NCI-H2029 (cell line): ENCODE results near the gene UBL4A.

Experiments used
- DNase-seq: peaks from one replicate; lab custom pipeline; 2025; lab: John Stamatoyannopoulos, UW

UBL4A gene

DNA sequence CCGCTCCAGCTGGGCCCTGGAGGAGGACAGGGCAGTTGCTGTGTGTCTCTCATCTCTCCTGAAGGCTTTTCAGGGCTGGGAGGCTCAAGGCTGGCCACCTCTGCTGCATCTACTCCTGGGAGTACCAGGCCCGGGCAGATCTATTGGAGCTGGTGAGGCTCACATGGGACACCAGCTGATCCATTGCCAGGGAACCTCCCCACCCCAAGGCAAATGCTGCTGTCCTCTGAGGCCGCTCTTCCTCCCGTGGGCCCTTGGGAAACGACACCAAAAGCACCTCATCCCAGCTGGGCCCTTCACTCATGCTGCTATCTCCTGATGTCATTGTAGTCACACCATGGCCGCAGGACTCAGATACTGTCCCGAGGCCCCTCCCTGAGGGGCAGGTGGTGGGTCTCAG, 3.6 kb downstream of the UBL4A start:
- DNase-seq: no peak

DNA sequence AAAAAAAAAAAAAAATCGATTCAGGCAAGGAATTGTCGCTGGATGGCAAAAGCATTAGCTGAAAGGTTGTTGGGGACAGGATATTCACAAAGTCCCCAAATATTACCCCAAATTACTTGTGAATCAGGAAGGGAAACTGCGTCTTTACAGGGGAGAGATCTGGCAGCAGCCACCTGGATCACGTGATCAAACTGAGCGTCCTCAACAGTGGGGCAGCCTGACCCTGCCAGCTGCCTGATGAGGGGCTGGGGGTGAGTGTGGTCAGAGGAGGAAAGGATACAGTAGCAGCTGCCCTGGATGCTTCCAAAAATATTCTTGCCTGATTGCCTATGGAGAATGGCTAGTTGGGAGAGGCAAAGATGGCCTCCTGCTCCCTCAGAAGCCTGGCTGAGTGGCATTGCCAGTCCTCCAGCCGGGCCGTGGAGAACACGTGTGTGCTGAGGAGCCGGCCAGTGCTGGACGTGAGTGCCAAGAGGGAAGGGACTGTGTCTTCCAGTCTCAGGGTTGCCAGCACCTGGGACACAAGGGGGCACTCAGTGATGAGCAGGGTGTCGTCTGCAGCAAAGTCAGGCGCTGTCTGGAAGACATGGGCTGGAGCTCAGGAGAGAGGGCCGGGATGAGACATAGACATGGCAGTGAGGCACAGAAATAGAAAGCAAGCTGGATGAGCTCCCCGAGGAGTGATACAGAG, 4.4 kb downstream of the UBL4A start:
- DNase-seq: no peak

DNA sequence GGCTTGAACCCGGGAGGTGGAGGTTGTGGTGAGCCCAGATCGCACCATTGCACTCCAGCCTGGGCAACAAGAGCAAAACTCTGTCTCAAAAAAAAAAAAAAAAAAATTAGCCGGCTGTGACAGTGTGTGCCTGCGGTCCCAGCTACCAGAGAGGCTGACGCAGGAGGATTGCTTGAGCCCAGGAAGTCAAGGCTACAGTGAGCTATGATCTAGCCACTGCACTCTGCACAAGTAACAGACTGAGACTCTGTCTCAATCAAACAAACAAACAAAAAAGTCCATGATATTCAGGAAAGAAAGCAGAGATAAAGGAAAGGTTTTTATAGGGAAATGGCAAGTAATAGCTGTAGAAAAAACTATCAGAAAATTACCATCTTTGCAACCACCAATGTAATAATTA, 5.2 kb downstream of the UBL4A start:
- DNase-seq: no peak

DNA sequence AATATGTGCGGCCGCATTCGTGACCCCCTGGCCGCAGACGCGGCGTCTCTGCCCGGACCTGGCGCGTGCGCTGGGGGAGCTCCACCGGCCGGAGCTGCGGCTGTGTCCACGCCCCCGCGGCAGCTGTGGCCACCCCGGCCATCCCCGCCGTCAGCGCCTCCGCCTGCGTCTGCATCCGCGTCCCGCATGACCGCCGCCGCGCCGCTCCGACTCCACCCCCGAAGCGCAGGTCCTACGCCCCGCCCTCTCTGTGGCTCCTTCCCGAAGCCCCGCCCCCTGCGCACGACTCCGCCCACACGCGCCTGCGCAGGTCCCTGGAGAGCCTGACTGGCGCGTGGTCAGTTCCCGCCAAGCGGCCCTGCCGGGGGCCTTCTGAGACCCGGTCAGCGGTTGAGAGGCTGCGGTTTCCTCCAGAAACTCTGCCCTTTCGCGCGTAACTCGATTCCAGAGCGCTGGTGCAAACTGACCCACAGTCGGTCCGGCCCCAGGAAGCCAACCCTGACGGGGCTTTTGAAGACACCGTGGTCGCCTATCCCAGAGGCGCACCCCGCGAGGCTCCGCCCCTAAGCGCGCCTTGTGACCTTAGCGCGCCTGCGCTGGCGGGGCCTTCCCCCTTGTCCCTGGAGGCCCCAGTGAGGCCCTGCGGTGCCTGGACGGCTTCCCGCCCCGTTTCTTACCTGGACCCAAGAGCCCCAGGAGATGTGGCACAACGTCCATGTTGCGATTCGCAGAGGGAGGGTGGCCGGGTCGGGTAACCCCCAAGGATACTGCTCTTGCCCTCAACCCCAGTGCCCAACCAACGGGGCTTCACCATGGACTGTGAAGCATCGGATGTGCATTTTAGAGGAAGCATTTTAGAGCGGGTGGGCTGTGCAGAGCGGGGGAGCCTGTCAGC, 7.4 kb downstream of the UBL4A start, which contains the start of gene LAGE3:
LAGE3 (minus strand) TSS at position 554 of the 895 bp plus-strand sequence; CDS start at position 188, 366 bp downstream.
- DNase-seq: peak; percentile 78

DNA sequence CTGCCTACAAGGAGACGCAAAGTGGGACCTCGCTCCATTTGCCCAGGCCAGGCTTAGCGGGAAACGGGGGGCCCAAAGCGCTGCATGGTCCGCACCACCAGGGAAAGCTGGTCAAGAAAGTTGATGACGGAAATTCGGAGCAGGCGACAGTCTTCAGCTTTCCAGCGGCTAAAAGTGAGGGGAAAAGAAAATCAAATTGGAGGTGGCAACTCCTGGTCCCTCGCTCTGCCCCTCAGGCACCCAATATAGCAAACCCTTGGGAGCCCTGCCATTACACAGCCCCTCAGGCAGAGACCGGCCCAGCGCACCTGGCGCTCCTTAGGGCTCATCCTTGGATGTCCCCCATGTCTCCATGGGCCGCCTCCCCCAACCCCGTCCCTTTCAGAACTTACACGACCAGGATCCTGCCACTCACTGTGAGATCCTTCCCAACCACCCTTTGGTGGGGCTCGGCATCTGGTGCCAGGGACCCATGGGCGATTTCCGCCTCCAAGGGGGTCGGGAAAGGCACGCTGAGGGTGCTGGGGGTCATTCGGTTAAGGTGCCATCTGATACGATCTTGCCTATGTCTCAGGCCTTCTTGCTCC, 8.4 kb downstream of the UBL4A start:
- no peak for DNase-seq

DNA sequence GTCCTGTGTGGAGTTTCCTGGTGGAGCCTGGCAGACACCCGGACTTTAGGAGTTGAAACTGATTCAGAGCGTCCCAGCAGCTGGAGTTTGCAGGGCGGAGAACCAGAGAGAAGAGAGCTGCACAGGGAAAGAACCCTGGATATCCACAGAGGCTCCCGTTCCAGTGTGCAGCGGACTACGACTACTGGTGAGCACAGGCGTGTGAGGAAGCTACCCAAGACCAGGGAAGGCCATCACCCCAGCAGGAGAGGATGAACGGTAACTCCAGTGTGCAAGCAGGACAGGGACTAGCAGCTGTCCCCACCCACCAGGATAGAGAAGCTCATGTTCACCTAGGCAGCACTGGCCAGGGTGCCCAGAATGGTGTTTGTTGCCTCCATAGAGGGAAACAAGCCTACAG, 9.6 kb downstream of the UBL4A start:
- DNase-seq: no peak

DNA sequence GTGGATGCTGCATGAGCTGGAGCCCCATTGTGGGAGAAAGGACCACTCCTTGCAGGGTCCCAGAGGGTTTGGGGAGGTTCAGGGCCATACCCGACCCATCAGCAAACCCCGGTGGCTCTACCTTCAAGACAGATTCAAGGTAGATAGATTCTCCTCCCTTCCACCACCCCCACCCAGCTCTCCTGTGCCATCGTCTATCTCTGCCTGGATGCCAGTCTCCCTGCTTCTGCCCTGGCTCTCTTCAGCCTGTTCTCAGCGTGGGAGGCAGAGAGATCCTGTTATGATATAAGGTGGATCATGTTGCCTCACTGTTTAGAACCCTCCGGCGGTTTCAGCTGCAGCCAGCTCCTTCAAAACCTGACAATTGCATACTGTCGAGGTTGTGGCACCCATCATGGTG, 12.7 kb downstream of the UBL4A start:
- no peak for DNase-seq

DNA sequence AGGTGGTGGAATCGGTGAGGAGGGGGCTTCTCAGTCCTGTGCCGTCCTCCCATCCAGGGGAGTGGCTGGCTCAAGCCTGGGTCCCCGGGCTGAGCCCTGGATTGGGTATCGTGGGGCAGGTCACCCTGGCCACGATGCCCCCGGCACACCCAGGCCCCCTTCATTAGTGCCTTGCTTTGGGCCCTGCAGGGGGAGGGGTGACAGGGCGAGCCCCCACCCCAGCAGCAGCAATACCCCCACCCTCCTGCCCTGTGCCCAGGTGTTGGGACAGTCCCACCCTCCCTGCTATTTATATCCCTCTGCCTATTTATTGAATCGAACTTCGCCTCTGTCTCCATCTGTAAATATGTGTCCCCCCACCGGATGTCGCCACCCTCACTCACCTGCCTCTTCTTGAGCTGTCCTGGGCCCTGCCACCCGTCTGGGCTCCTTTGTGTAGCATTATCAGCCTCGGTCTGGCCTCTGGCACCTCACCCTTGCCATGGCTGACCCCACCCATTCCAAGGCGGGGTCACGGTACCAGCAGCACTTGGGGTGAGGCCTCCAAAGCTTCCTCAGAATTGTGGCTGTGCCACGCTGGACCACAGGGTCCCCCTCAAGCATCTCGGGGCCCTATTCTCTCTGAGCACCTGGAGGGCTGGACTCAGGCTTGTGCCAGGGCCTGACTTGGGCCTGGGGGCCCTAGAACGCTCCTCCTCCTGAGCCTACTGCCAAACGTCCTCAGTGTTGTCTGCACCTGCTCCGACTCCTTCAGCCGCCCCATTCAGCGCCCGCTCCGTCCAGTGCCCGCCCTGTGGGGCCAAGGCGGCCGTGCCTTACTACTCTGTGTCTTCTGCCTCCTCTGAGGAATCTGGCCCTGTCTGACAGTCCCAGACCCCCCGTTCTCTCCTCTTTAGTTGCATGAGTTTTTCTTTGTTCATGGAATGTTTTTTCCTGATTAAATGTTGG, 13.5 kb downstream of the UBL4A start:
- no peak for DNase-seq

DNA sequence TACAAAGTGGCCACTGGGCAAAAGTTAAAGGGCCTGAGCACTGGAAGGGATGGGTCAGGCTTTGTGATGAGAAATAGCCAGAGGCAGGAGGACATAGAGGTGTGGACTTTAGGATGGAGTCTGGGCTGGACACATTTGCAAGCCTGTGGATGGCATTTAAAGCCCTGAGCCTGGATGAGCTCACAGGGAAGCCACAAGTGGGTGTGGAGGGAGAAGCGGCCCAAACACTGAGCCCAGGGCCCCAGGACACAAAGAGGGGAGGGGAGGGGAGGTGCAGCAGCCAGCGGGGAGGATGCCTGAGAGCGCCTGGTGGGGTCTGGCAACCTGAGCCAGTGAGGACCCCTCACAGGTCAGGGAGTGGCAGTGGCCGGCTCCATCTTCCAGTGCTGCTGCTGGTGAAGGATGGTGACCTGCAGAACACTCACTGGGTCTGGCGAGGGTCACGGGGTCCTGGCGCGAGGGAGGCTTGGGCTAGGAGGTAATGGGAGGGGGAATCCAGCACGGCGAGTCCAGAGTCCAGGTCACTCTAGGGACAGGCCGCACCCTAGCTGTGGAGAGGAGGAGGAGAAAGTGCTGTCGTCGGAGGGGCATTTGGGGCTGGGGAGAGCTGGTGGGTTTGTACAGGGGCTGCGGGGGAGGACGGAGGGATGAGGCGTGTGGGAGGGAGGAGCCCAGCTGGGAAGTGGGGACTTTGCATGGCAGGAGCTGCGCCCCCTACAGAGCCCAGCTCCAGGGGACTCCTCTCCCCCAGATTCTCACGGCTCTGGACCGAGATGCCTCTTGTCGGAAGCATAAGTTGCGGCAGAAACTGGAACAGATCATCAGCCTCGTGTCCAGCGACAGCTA, 14.4 kb downstream of the UBL4A start:
- DNase-seq: no peak

DNA sequence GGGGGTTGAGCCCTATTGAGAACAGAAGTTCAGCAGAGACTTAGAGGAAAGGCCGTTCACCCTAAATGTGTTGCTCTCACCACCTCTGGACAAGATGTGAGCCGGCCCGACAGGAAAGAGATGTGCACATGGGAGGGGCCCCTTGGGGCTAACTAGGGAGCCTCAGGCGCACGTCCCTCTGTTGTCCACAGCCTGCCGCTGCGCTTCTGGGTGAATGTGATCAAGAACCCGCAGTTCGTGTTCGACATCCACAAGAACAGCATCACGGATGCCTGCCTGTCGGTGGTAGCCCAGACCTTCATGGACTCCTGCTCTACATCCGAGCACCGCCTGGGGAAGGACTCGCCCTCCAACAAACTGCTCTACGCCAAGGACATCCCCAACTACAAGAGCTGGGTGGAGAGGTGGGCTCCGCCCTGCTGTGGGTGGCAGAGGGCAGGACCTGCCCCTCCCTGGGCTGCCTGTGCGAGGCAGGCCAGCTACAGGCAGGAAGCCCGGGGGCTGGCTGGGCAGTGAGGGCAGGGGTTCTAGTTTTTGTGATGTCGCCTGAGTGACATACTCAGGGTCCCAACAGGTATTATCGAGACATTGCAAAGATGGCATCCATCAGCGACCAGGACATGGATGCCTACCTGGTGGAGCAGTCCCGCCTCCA, 15.4 kb downstream of the UBL4A start:
- DNase-seq: no peak

DNA sequence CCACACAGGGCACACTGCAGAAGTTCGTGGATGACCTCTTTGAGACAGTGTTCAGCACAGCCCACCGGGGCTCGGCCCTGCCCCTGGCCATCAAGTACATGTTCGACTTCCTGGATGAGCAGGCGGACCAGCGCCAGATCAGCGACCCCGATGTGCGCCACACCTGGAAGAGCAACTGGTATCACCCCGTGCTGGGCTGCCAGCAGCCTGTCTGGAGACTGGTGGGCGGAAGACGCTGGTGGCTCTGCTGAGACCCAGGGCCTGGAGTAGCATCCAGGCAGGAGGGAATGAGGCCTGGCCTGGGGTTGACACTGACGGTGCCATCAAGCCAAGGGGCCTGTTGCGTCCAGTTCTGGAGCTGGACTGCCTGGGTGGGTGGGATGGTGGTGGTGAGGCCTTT, 16.0 kb downstream of the UBL4A start:
- DNase-seq: no peak

DNA sequence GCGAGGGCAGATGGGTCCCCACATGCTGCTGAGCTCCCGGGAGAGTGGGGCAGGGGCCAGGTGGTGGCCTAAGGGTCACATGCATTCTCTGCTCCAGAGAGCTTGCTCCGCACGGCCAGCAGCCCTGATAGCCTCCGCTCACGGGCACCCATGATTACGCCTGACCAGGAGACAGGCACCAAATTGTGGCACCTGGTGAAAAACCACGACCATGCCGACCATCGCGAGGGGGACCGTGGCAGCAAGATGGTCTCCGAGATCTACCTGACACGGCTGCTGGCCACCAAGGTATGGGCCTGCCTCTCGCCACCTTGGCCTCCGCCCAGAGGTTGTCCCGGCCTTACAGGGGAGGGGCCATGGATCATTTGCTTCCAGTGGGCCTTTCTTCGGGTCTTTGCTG, 16.5 kb downstream of the UBL4A start:
- no peak for DNase-seq

DNA sequence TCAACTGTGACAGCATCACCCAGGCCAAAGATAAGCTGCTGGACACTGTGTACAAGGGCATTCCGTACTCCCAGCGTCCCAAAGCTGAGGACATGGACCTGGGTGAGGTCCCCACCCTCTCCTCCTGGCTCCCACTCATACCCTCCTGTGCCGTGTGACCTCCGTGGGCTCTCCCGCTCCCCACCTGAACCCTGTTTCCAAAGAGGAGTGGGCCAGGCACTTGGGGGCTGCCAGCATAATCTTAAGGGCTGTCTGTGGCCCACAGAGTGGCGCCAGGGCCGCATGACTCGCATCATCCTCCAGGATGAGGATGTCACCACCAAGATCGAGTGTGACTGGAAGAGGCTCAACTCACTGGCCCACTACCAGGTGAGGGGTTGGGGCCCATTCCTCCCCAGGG, 17.3 kb downstream of the UBL4A start:
- DNase-seq: no peak

DNA sequence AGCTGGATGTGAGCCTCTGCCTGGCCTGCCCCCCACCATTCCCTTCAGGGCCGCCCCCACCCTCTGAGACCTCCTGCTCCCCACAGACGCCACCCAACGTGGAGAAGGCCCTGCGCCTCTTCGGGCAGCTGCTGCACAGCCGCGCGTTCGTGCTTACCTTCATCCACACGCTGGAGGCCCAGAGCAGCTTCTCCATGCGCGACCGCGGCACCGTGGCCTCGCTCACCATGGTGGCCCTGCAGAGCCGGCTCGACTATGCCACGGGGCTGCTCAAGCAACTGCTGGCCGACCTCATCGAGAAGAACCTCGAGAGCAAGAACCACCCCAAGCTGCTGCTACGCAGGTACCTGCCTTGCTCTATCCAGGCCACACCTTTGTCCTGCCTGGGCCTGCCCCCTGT, 18.2 kb downstream of the UBL4A start:
- no peak for DNase-seq

DNA sequence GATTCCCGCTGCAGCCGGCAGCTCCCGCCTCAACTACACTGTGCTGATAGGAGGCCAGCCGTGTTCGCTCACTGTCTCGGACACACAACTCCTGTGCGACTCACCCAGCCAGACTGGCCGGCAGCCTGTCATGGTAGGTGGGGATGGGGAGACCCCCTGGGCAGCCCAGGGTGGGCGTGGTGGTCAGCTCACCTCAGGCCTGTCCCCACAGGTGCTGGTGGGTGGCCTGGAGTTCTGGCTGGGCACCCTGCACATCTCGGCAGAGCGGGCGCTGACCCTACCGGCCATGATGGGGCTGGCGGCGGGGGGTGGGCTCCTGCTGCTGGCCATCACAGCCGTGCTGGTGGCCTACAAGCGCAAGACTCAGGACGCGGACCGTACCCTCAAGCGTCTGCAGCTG, 18.9 kb downstream of the UBL4A start:
- DNase-seq: no peak

DNA sequence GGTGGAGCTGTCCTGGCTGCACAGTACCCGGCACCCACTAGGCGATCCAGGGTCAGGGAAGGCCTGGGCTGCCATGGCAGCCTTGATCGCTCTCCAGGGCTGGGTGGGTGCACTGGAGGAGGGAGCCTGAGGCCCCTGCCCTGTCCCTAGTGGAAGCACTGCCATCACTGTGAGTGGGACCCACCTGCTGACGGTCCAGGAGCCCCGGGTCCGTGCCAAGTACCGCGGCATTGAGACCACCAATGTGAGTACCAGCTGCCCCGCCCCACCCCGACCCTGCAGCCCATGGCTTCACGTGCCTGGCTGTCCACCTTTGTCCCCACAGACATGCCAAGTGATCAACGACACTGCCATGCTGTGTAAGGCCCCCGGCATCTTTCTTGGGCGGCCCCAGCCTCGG, 19.5 kb downstream of the UBL4A start:
- DNase-seq: no peak

DNA sequence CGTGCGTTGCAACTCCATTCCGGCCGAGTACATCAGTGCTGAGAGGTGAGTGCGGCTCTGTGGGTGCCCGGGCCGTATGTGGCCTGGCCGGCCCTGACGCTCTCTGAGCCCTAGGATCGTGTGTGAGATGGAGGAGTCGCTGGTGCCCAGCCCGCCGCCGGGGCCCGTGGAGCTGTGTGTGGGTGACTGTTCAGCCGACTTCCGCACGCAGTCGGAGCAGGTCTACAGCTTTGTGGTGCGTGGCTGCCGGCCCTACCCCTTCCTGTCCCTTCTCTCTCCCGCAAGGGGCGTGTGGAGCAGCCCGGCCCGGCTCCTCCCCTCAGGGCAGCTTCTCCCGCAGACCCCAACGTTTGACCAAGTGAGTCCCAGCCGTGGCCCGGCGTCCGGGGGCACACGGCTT, 20.4 kb downstream of the UBL4A start:
- no peak for DNase-seq

DNA sequence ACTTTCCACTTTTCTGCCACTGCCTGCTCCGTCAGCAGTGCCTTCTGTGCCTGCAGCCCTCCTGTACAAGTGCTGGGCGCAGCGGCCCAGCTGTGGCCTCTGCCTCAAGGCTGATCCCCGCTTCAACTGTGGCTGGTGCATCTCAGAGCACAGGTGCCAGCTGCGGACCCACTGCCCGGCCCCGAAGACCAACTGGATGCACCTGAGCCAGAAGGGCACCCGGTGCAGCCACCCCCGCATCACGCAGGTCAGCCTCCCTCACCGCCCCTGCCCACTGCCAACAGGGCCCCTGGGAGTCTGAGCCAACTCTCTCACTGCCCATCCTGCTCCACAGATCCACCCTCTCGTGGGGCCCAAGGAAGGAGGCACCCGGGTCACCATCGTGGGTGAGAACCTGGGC, 20.8 kb downstream of the UBL4A start:
- no peak for DNase-seq

DNA sequence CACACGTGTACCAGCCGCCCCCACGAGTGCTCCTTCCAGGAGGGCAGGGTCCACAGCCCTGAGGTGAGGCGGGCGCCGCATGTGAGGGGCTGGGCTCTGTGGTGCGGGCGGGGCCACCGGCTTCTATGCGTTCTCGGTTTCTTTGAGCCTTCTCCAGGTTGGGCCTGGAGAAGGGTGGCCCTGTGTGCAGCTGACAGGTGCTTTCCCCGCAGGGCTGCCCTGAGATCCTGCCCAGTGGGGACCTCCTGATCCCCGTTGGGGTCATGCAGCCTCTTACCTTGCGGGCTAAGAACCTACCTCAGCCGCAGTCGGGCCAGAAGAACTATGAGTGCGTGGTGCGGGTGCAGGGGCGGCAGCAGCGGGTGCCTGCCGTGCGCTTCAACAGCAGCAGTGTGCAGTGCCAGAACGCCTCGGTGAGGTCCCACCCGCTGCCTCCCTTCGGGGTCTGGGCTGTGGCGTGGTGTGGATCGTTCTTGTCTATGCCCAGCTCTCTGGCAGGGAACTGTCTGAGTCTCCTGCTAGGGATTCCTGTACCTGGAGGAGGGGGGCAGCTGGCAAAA, 21.5 kb downstream of the UBL4A start:
- DNase-seq: no peak

DNA sequence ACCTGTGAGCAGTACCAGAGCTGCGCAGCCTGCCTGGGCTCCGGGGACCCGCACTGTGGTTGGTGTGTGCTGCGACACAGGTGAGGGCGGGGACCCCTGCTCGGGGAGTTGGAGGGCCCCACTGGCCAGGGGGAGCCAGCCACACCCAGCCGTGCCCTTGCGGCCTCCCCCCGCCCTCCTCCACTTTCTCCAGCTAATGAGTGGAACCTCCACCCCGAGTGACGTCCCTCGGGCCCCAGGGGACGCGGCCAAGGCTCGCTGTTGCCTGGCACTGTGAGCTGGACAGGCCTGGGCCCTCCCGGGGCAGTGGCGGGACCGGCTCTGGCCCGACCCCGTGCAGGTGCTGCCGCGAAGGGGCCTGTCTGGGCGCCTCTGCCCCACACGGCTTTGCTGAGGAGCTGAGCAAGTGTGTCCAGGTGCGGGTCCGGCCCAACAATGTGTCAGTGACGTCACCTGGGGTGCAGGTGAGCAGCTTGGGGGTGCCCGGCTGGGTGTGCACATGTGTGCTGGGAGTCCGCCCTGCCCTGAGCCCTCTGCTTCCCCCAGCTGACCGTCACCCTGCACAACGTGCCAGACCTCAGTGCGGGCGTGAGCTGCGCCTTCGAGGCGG, 22.7 kb downstream of the UBL4A start:
- no peak for DNase-seq
